Bronchial epithelial cell (primary cell): Measurements from ENCODE around the gene VPS11. TPM values are rescaled to one million over a fixed set of nuclear protein-coding genes. Genes with fewer than 3 reads are reported as not detected.
A peak's percentile ranks its signal among the peaks of the same experiment; 100 is the strongest.

Experiments
- DNase-seq: peaks from one replicate; pipeline ENCODE4 v3.0.0-alpha.2; 2010; ENCODE audit warnings: low read depth
- FAIRE-seq: peaks from 2 replicates; lab custom pipeline; 2011; peaks lifted over from hg19 to GRCh38; lab: Jason Lieb, UNC
- H3K27me3 ChIP-seq: 2 replicates; pipeline ENCODE4 v1.5.1; 2011; ENCODE audit warnings: low read length; ENCODE audit not compliant: control insufficient read depth, insufficient read depth
- H3K36me3 ChIP-seq: 2 replicates; pipeline ENCODE4 v1.5.1; 2011; ENCODE audit warnings: low read length; ENCODE audit not compliant: control insufficient read depth, insufficient read depth
- H3K4me3 ChIP-seq: 2 replicates; pipeline ENCODE4 v1.5.1; 2011; ENCODE audit warnings: mild to moderate bottlenecking, low read depth, low read length, control low read depth
- total RNA-seq: library from RNA; depleted of rRNA; stranded (reverse); fragments of >200 nt; gene quantifications from 2 replicates; pipeline ENCODE4 v1.2.1, GENCODE V29; 2014
- TF ChIP-seq, protein P1 (sequence below): IDR thresholded peaks from 2 replicates; pipeline ENCODE4 v1.5.1; 2011; ENCODE audit warnings: mild to moderate bottlenecking, moderate library complexity, low read length, control low read depth, inconsistent platforms; ENCODE audit not compliant: insufficient read depth, severe bottlenecking

VPS11 gene
- total RNA-seq, 1 donor from 2014 or later, result 24.5 TPM

DNA sequence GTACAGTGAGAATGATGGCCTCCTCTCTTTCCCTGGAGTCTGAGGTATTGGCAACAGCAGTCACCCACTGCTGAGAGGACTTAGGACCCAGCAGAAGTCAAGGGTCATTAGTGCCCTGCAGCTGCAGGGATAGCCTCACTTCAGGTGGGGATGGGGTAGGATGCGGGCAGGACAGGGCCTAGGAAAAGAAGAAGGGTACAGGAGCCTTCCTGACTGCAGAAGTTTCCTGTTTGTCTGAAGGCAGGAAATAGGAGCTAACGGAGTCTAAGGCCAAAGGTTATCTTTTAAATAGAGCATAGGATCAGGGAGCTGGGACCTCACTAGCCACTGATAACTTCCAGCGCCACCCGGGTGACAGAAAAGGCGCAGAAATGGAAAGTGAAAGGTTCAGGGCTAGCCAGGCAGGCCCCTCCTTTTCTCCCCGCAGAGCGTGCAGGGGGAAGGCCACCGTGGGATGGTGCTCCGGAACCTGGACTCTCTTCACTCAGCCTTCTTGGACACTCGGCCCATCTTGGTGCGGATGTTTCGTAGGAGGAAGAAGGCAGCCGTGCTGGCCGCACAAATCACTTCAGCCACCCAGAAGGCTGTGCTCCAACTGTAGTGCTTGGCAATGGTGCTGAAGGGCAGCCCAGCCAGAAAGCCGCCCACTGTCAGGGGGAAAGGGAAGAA, 43.1 kb upstream of the VPS11 start:
- DNase-seq (no peak), FAIRE-seq (no peak)
- Histone ChIP-seq H3K27me3 (no peaks in the 10 kb centered on the region), H3K4me3 (no peak overlapping the region), H3K36me3 (peaks cover 18% of the 10 kb centered on the region)
- TF ChIP-seq, protein P1, sequence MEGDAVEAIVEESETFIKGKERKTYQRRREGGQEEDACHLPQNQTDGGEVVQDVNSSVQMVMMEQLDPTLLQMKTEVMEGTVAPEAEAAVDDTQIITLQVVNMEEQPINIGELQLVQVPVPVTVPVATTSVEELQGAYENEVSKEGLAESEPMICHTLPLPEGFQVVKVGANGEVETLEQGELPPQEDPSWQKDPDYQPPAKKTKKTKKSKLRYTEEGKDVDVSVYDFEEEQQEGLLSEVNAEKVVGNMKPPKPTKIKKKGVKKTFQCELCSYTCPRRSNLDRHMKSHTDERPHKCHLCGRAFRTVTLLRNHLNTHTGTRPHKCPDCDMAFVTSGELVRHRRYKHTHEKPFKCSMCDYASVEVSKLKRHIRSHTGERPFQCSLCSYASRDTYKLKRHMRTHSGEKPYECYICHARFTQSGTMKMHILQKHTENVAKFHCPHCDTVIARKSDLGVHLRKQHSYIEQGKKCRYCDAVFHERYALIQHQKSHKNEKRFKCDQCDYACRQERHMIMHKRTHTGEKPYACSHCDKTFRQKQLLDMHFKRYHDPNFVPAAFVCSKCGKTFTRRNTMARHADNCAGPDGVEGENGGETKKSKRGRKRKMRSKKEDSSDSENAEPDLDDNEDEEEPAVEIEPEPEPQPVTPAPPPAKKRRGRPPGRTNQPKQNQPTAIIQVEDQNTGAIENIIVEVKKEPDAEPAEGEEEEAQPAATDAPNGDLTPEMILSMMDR, result no peak

GRCh38 chr11:119025099-119025473, 42.5 kb upstream of the VPS11 start:
- H3K27me3 ChIP-seq, result no peaks in the 10 kb centered on the region
- peaks cover 17% of the 10 kb centered on the region for H3K36me3 ChIP-seq
- TF ChIP-seq, protein P1, result no peak
- FAIRE-seq (no peak), DNase-seq (no peak)
- no peak overlapping the region for H3K4me3 ChIP-seq

DNA sequence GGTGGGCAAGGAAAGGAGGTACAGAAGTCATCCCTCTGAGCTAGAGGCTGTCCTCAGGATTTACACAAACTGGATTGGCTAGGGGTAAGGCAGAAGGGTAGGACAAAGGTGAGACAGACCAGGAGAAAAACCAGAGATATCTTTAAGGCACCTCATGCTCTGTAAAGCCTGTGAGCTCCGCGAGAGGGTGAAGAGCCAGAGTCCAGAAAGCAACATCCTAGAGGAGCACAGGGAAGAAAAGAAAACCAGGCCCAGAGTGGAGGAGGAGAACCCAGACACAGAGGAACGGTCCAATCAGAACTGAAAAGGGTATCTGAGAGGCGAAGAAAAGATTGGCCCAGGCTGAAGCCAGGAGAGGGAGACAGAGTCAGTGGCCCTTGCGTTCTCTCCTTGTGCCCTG, 42.1 kb upstream of the VPS11 start:
- DNase-seq (no peak), FAIRE-seq (no peak)
- TF ChIP-seq, protein P1, result no peak
- no peaks in the 10 kb centered on the region for H3K27me3 ChIP-seq
- no peak overlapping the region for H3K4me3 ChIP-seq
- peaks cover 15% of the 10 kb centered on the region for H3K36me3 ChIP-seq

GRCh38 chr11:119025978-119026766, 41.4 kb upstream of the VPS11 start:
- H3K27me3 ChIP-seq, result no peaks in the 10 kb centered on the region
- DNase-seq, result no peak
- H3K36me3 ChIP-seq, result peaks cover 14% of the 10 kb centered on the region
- H3K4me3 ChIP-seq, result no peak overlapping the region
- no peak for FAIRE-seq
- TF ChIP-seq, protein P1, result no peak

GRCh38 chr11:119026970-119027369, 40.6 kb upstream of the VPS11 start:
- H3K36me3 ChIP-seq, result peaks cover 9% of the 10 kb centered on the region
- peak; percentile 18 for FAIRE-seq

More at GRCh38 chr11:119026970-119027369, 40.6 kb upstream of the VPS11 start:
- Histone ChIP-seq H3K4me3 (no peak overlapping the region), H3K27me3 (no peaks in the 10 kb centered on the region)
- no peak for DNase-seq
- TF ChIP-seq, protein P1, result no peak
